ENCODE results near the gene CADM1. TPM values are rescaled to one million over a fixed set of nuclear protein-coding genes. Genes with fewer than 3 reads are reported as not detected.

Gene CADM1
- polyA plus RNA-seq, 4 donors: 2.2 to 10.9 (median 5.8) TPM

DNA sequence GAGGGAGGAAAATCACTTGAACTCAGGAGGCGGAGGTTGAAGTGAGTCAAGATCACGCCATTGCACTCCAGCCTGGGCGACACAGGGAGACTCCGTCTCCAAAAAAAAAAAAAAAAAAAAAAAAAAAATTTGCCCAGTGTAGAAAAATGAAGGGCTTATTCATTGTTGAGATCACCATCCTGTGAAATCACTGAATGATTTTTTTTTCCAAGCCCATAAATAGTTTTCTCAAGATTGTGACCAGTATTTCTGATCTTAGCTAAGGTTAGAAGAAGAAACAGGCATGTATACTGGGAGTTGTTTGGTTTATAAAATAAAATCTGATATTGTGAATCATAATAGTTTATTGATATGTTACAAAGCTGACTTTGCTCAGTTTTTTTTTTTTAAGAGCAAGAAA, 269.4 kb downstream of the CADM1 start:
- no peak overlapping the region for H3K27ac ChIP-seq (ENCODE audit: low read depth in 1 of 3, low read length in 2 of 3)
- H3K9me3 ChIP-seq (ENCODE audit: control insufficient read depth in 2 of 2, insufficient read depth in 1 of 2, low read depth in 1 of 2, low read length in 1 of 2): no peaks in the 10 kb centered on the region
- FAIRE-seq (no peak), DNase-seq (no peak)
- WGBS, 3 donors: 97 to 98% (median 97%) methylated on average over 4 of the region's 4 CpGs
- no peaks in the 10 kb centered on the region for H3K36me3 ChIP-seq (ENCODE audit: control insufficient read depth in 3 of 3, insufficient read depth in 2 of 3, low read depth in 1 of 3, low read length in 3 of 3)
- H3K4me3 ChIP-seq (ENCODE audit: low read depth in 1 of 3, low read length in 3 of 3): no peak overlapping the region
- no peaks in the 10 kb centered on the region for H3K4me1 ChIP-seq (ENCODE audit: control insufficient read depth in 3 of 3, insufficient read depth in 2 of 3, low read depth in 1 of 3, low read length in 2 of 3)
- H3K27me3 ChIP-seq (ENCODE audit: control insufficient read depth in 3 of 3, insufficient read depth in 3 of 3, low read length in 3 of 3): no peaks in the 10 kb centered on the region

- DNase-seq (no peak), FAIRE-seq (no peak)
- H3K9me3 ChIP-seq (ENCODE audit: control insufficient read depth in 2 of 2, insufficient read depth in 1 of 2, low read depth in 1 of 2, low read length in 1 of 2): no peaks in the 10 kb centered on the region
- H3K4me3 ChIP-seq (ENCODE audit: low read depth in 1 of 3, low read length in 3 of 3): no peak overlapping the region
- no peaks in the 10 kb centered on the region for H3K27me3 ChIP-seq (ENCODE audit: control insufficient read depth in 3 of 3, insufficient read depth in 3 of 3, low read length in 3 of 3)
- H3K36me3 ChIP-seq (ENCODE audit: control insufficient read depth in 3 of 3, insufficient read depth in 2 of 3, low read depth in 1 of 3, low read length in 3 of 3): no peaks in the 10 kb centered on the region
- 88 to 95% (median 89%) methylated on average over 2 of the region's 2 CpGs for WGBS, 3 donors
- no peak overlapping the region for H3K27ac ChIP-seq (ENCODE audit: low read depth in 1 of 3, low read length in 2 of 3)
- no peaks in the 10 kb centered on the region for H3K4me1 ChIP-seq (ENCODE audit: control insufficient read depth in 3 of 3, insufficient read depth in 2 of 3, low read depth in 1 of 3, low read length in 2 of 3)
These were observed 277.7 kb downstream of the CADM1 start for GRCh38 chr11:115226556-115226955.

DNA sequence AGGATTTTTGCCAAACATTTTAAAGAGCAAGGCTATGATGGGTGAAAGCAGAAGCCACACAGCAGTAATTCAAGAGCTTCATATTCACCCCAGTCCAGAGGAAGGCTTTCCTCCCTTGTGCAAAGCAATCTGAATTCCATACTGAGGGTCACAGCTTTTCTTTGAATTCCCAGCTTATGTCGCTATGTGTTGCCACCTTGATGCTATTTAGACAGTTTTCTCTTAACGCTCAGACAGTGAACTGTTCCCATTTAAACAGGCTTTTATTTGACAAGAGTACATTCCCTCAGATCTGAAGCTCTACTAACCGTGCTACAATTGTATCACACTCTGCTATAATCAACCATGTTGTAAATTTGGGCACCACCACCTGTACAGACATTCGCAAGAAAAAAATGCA, 279.7 kb downstream of the CADM1 start:
- H3K9me3 ChIP-seq (ENCODE audit: control insufficient read depth in 2 of 2, insufficient read depth in 1 of 2, low read depth in 1 of 2, low read length in 1 of 2): no peaks in the 10 kb centered on the region
- 71 to 82% (median 80%) methylated on average over 4 of the region's 4 CpGs for WGBS, 3 donors
- no peaks in the 10 kb centered on the region for H3K4me1 ChIP-seq (ENCODE audit: control insufficient read depth in 3 of 3, insufficient read depth in 2 of 3, low read depth in 1 of 3, low read length in 2 of 3)
- no peaks in the 10 kb centered on the region for H3K36me3 ChIP-seq (ENCODE audit: control insufficient read depth in 3 of 3, insufficient read depth in 2 of 3, low read depth in 1 of 3, low read length in 3 of 3)
- H3K27ac ChIP-seq (ENCODE audit: low read depth in 1 of 3, low read length in 2 of 3): no peak overlapping the region
- no peak overlapping the region for H3K4me3 ChIP-seq (ENCODE audit: low read depth in 1 of 3, low read length in 3 of 3)
- no peak for FAIRE-seq
- DNase-seq: no peak
- no peaks in the 10 kb centered on the region for H3K27me3 ChIP-seq (ENCODE audit: control insufficient read depth in 3 of 3, insufficient read depth in 3 of 3, low read length in 3 of 3)

DNA sequence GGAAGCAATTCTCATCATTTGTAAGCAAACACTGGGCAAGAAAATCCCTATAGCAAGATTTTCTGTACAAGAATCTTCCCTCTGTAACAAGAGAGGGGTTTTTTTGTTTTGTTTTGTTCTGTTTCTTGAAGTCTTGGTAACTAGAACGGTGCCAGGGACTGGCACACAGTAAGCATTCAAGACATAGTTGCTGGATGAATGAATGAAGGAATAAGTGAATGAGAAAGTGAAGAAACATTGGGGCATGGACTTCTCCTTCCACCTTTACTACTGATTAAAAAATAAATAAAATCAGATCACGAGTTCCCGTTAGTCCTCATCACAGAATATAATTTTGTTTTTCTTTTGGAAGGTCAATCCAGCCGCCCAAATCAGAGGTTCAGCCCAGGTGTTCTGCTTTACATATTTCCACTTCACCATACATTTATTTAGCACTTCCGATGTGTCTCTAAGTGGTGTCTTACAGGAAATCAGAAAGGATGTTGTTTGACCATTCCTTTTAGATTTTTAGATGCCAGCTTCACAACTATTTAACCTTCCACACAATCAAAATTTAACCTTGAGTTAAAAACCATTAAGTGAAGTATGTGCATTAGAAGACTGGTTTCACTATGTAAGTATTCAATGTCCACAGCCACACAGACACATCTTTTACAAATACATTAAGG, 281.2 kb downstream of the CADM1 start:
- Histone ChIP-seq H3K4me1 (ENCODE audit: control insufficient read depth in 3 of 3, insufficient read depth in 2 of 3, low read depth in 1 of 3, low read length in 2 of 3) (no peaks in the 10 kb centered on the region), H3K27ac (ENCODE audit: low read depth in 1 of 3, low read length in 2 of 3) (peak overlapping the region in 1 of 3 donors; percentile 68), H3K27me3 (ENCODE audit: control insufficient read depth in 3 of 3, insufficient read depth in 3 of 3, low read length in 3 of 3) (no peaks in the 10 kb centered on the region), H3K4me3 (ENCODE audit: low read depth in 1 of 3, low read length in 3 of 3) (no peak overlapping the region), H3K36me3 (ENCODE audit: control insufficient read depth in 3 of 3, insufficient read depth in 2 of 3, low read depth in 1 of 3, low read length in 3 of 3) (no peaks in the 10 kb centered on the region), H3K9me3 (ENCODE audit: control insufficient read depth in 2 of 2, insufficient read depth in 1 of 2, low read depth in 1 of 2, low read length in 1 of 2) (no peaks in the 10 kb centered on the region)
- no peak for FAIRE-seq
- WGBS, 3 donors: 72 to 89% (median 74%) methylated on average over 5 of the region's 5 CpGs
- DNase-seq: no peak

- no peak for FAIRE-seq
- WGBS, 3 donors: 60 to 63% (median 62%) methylated on average over 5 of the region's 5 CpGs
These were observed 281.9 kb downstream of the CADM1 start for GRCh38 chr11:115222218-115222862.

DNA sequence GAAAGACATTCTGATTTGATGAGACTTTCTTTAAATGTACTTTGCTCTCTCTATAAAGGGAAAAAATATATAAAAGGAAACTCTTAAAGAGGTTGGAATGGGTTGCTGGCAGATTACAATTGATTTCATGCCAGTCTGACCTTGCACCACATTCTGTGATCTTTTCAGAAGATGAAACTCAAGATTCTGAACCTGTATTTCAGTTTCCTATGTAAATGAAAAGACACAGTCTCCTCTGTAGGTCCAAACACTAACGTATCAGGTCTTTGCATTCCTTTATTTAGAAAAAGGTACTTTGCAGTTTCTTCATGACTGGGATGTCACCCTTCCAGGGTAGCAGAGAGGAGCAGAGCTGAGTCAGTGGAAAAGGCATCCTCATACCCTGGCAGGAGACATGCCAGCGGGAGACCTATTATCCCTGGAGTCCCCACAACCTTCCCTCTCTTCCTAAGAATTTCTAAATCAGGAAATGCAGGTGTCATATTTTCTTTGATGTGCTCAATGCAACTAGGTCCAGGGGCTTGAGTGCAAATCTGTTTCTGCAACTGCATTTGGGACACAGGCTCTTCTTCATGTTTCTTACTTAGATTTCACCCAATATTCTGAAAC, 282.6 kb downstream of the CADM1 start:
- no peak for DNase-seq
- Histone ChIP-seq H3K27me3 (ENCODE audit: control insufficient read depth in 3 of 3, insufficient read depth in 3 of 3, low read length in 3 of 3) (no peaks in the 10 kb centered on the region), H3K36me3 (ENCODE audit: control insufficient read depth in 3 of 3, insufficient read depth in 2 of 3, low read depth in 1 of 3, low read length in 3 of 3) (no peaks in the 10 kb centered on the region), H3K4me3 (ENCODE audit: low read depth in 1 of 3, low read length in 3 of 3) (no peak overlapping the region), H3K9me3 (ENCODE audit: control insufficient read depth in 2 of 2, insufficient read depth in 1 of 2, low read depth in 1 of 2, low read length in 1 of 2) (no peaks in the 10 kb centered on the region), H3K4me1 (ENCODE audit: control insufficient read depth in 3 of 3, insufficient read depth in 2 of 3, low read depth in 1 of 3, low read length in 2 of 3) (no peaks in the 10 kb centered on the region), H3K27ac (ENCODE audit: low read depth in 1 of 3, low read length in 2 of 3) (peak overlapping the region in 1 of 3 donors; percentile 53)
- 82 to 85% (median 84%) methylated on average over 2 of the region's 2 CpGs for WGBS, 3 donors
- FAIRE-seq: no peak

More at GRCh38 chr11:115222218-115222862, 281.9 kb downstream of the CADM1 start:
- DNase-seq: no peak
- Histone ChIP-seq H3K4me3 (ENCODE audit: low read depth in 1 of 3, low read length in 3 of 3) (no peak overlapping the region), H3K27ac (ENCODE audit: low read depth in 1 of 3, low read length in 2 of 3) (peak overlapping the region in 1 of 3 donors; percentile 53), H3K4me1 (ENCODE audit: control insufficient read depth in 3 of 3, insufficient read depth in 2 of 3, low read depth in 1 of 3, low read length in 2 of 3) (no peaks in the 10 kb centered on the region), H3K27me3 (ENCODE audit: control insufficient read depth in 3 of 3, insufficient read depth in 3 of 3, low read length in 3 of 3) (no peaks in the 10 kb centered on the region), H3K9me3 (ENCODE audit: control insufficient read depth in 2 of 2, insufficient read depth in 1 of 2, low read depth in 1 of 2, low read length in 1 of 2) (no peaks in the 10 kb centered on the region), H3K36me3 (ENCODE audit: control insufficient read depth in 3 of 3, insufficient read depth in 2 of 3, low read depth in 1 of 3, low read length in 3 of 3) (no peaks in the 10 kb centered on the region)

- peak overlapping the region in 1 of 3 donors; percentile 40 for H3K27ac ChIP-seq (ENCODE audit: low read depth in 1 of 3, low read length in 2 of 3)
- no peaks in the 10 kb centered on the region for H3K9me3 ChIP-seq (ENCODE audit: control insufficient read depth in 2 of 2, insufficient read depth in 1 of 2, low read depth in 1 of 2, low read length in 1 of 2)
- FAIRE-seq (no peak), DNase-seq (no peak)
- H3K27me3 ChIP-seq (ENCODE audit: control insufficient read depth in 3 of 3, insufficient read depth in 3 of 3, low read length in 3 of 3): no peaks in the 10 kb centered on the region
- H3K4me3 ChIP-seq (ENCODE audit: low read depth in 1 of 3, low read length in 3 of 3): no peak overlapping the region
- H3K4me1 ChIP-seq (ENCODE audit: control insufficient read depth in 3 of 3, insufficient read depth in 2 of 3, low read depth in 1 of 3, low read length in 2 of 3): no peaks in the 10 kb centered on the region
- WGBS, 3 donors: 88 to 90% (median 89%) methylated on average over 4 of the region's 4 CpGs
- H3K36me3 ChIP-seq (ENCODE audit: control insufficient read depth in 3 of 3, insufficient read depth in 2 of 3, low read depth in 1 of 3, low read length in 3 of 3): no peaks in the 10 kb centered on the region
These were observed 283.3 kb downstream of the CADM1 start for GRCh38 chr11:115220911-115221310.

GRCh38 chr11:115220423-115220822, 283.8 kb downstream of the CADM1 start:
- H3K4me3 ChIP-seq (ENCODE audit: low read depth in 1 of 3, low read length in 3 of 3): no peak overlapping the region
- no peak overlapping the region for H3K27ac ChIP-seq (ENCODE audit: low read depth in 1 of 3, low read length in 2 of 3)
- no peak for FAIRE-seq
- DNase-seq: no peak
- 78 to 88% (median 87%) methylated on average over 6 of the region's 6 CpGs for WGBS, 3 donors
- H3K9me3 ChIP-seq (ENCODE audit: control insufficient read depth in 2 of 2, insufficient read depth in 1 of 2, low read depth in 1 of 2, low read length in 1 of 2): no peaks in the 10 kb centered on the region
- H3K4me1 ChIP-seq (ENCODE audit: control insufficient read depth in 3 of 3, insufficient read depth in 2 of 3, low read depth in 1 of 3, low read length in 2 of 3): no peaks in the 10 kb centered on the region
- no peaks in the 10 kb centered on the region for H3K36me3 ChIP-seq (ENCODE audit: control insufficient read depth in 3 of 3, insufficient read depth in 2 of 3, low read depth in 1 of 3, low read length in 3 of 3)
- no peaks in the 10 kb centered on the region for H3K27me3 ChIP-seq (ENCODE audit: control insufficient read depth in 3 of 3, insufficient read depth in 3 of 3, low read length in 3 of 3)
